Neural crest cell (in vitro differentiated cells): ENCODE data around the gene MEPE. TPM values are rescaled to one million over a fixed set of nuclear protein-coding genes. Genes with fewer than 3 reads are reported as not detected.

Experiments used
- DNase-seq: peaks from one replicate; pipeline ENCODE4 v3.0.0; 2021; ENCODE audit warnings: low read depth, mixed read lengths, low spot score
- H3K27ac Mint-ChIP-seq: one replicate; pipeline ENCODE4 v1.8.0; 2021; ENCODE audit warnings: mild to moderate bottlenecking, mixed read lengths; ENCODE audit not compliant: unreplicated experiment
- H3K27me3 Mint-ChIP-seq: 2 replicates; pipeline ENCODE4 v1.8.0; 2021; ENCODE audit warnings: low read depth, mild to moderate bottlenecking, mixed read lengths
- H3K36me3 Mint-ChIP-seq: 2 replicates; pipeline ENCODE4 v1.8.0; 2021; ENCODE audit warnings: low read depth, mild to moderate bottlenecking, mixed read lengths
- H3K4me1 Mint-ChIP-seq: 2 replicates; pipeline ENCODE4 v1.8.0; 2021; ENCODE audit warnings: mixed read lengths
- H3K4me3 Mint-ChIP-seq: one replicate; pipeline ENCODE4 v1.8.0; 2021; ENCODE audit warnings: mild to moderate bottlenecking, mixed read lengths
- H3K9me3 Mint-ChIP-seq: 2 replicates; pipeline ENCODE4 v1.8.0; 2021; ENCODE audit warnings: mixed read lengths
- CTCF ChIP-seq: fragments of 200-600 bp; sonication (generic); conservative IDR thresholded peaks from 2 replicates; pipeline ENCODE4 v1.5.0; 2021; ENCODE audit warnings: antibody characterized with exemption, mild to moderate bottlenecking
- total RNA-seq: library from RNA; stranded (reverse); gene quantifications from 2 replicates; pipeline ENCODE4 v1.2.1, GENCODE V29; 2021

The MEPE gene
- total RNA-seq, 1 donor from 2014 or later = not detected

GRCh38 chr4:87855559-87855958, 22.8 kb downstream of the MEPE start:
- no peak for TF ChIP-seq CTCF
- no peak overlapping the region for H3K27ac Mint-ChIP-seq
- no peaks in the 10 kb centered on the region for H3K27me3 Mint-ChIP-seq
- H3K9me3 Mint-ChIP-seq = peaks cover 6% of the 10 kb centered on the region
- H3K4me1 Mint-ChIP-seq = peaks cover 26% of the 10 kb centered on the region
- H3K4me3 Mint-ChIP-seq = no peak overlapping the region
- no peak for DNase-seq
- no peaks in the 10 kb centered on the region for H3K36me3 Mint-ChIP-seq

GRCh38 chr4:87856816-87857215, 24.0 kb downstream of the MEPE start:
- Mint-ChIP-seq H3K9me3 (peaks cover 6% of the 10 kb centered on the region), H3K27ac (no peak overlapping the region), H3K27me3 (no peaks in the 10 kb centered on the region), H3K4me1 (peaks cover 26% of the 10 kb centered on the region), H3K4me3 (no peak overlapping the region), H3K36me3 (no peaks in the 10 kb centered on the region)
- TF ChIP-seq CTCF = no peak
- no peak for DNase-seq

- Mint-ChIP-seq H3K9me3 (peaks cover 6% of the 10 kb centered on the region), H3K27ac (no peak overlapping the region), H3K4me1 (peaks cover 26% of the 10 kb centered on the region), H3K36me3 (no peaks in the 10 kb centered on the region), H3K27me3 (no peaks in the 10 kb centered on the region), H3K4me3 (no peak overlapping the region)
- no peak for DNase-seq
- TF ChIP-seq CTCF = no peak
Measured at GRCh38 chr4:87857789-87858188, 25.0 kb downstream of the MEPE start.

- Mint-ChIP-seq H3K36me3 (peaks cover 2% of the 10 kb centered on the region), H3K27me3 (no peaks in the 10 kb centered on the region), H3K4me3 (no peak overlapping the region), H3K4me1 (peaks cover 19% of the 10 kb centered on the region), H3K9me3 (peaks cover 11% of the 10 kb centered on the region), H3K27ac (no peak overlapping the region)
- no peak for DNase-seq
- TF ChIP-seq CTCF = no peak
Measured at GRCh38 chr4:87862236-87862635, 29.5 kb downstream of the MEPE start.

- Mint-ChIP-seq H3K4me1 (peaks cover 20% of the 10 kb centered on the region), H3K27me3 (no peaks in the 10 kb centered on the region), H3K27ac (no peak overlapping the region), H3K36me3 (peaks cover 2% of the 10 kb centered on the region), H3K9me3 (peaks cover 13% of the 10 kb centered on the region), H3K4me3 (no peak overlapping the region)
- no peak for DNase-seq
- TF ChIP-seq CTCF = no peak
Measured at GRCh38 chr4:87863486-87863885, 30.7 kb downstream of the MEPE start.

- peaks cover 20% of the 10 kb centered on the region for H3K4me1 Mint-ChIP-seq
- no peak overlapping the region for H3K4me3 Mint-ChIP-seq
- H3K27ac Mint-ChIP-seq = no peak overlapping the region
- H3K36me3 Mint-ChIP-seq = peaks cover 2% of the 10 kb centered on the region
- no peaks in the 10 kb centered on the region for H3K27me3 Mint-ChIP-seq
- no peak for TF ChIP-seq CTCF
- peaks cover 8% of the 10 kb centered on the region for H3K9me3 Mint-ChIP-seq
- no peak for DNase-seq
Measured at GRCh38 chr4:87864321-87864720, 31.6 kb downstream of the MEPE start.
